Heart right ventricle (tissue), 16 donors: ENCODE results near the gene TMEM62. TPM values are rescaled to one million over a fixed set of nuclear protein-coding genes. Genes with fewer than 3 reads are reported as not detected.

Source experiments
- ATAC-seq, 8 donors: fragments of 200-7000 bp; cut with Tn5 transposase; one replicate each; pipeline ENCODE4 v1.9.1; 2020; ENCODE audit warnings: mild to moderate bottlenecking in 8 of 8, moderate library complexity in 8 of 8, moderate number of reproducible peaks in 1 of 8
- DNase-seq, 2 donors: peaks; one replicate each; pipeline ENCODE4 v3.0.0-alpha.2; 2020
- H3K27ac ChIP-seq, 10 donors: fragments of 200-600 bp; sonication (generic) in 2 of 10; one replicate each; pipeline versions ENCODE4 v1.5.0 to v1.8.0; 2020 to 2022; ENCODE audit warnings: mild to moderate bottlenecking in 3 of 10
- H3K27me3 ChIP-seq, 7 donors: fragments of 200-600 bp; one replicate each; pipeline ENCODE4 v1.8.0; 2021 to 2022; ENCODE audit warnings: mild to moderate bottlenecking in 2 of 7
- H3K36me3 ChIP-seq, 9 donors: fragments of 200-600 bp; sonication (generic) in 1 of 9; one replicate each; pipeline versions ENCODE4 v1.5.0 to v1.8.0; 2020 to 2022; ENCODE audit warnings: mild to moderate bottlenecking in 2 of 9
- H3K4me1 ChIP-seq, 9 donors: fragments of 200-600 bp; sonication (generic) in 1 of 9; one replicate each; pipeline versions ENCODE4 v1.5.0 to v1.8.0; 2020 to 2022; ENCODE audit warnings: mild to moderate bottlenecking in 4 of 9
- H3K4me3 ChIP-seq, 10 donors: fragments of 200-600 bp; sonication (generic) in 2 of 10; one replicate each; pipeline versions ENCODE4 v1.5.0 to v1.8.0; 2020 to 2022; ENCODE audit warnings: mild to moderate bottlenecking in 7 of 10, moderate library complexity in 2 of 10
- H3K9me3 ChIP-seq, 11 donors: fragments of 200-600 bp in 10 of 11; sonication (generic) in 2 of 11; one replicate each; pipeline versions ENCODE4 v1.5.0 to v1.8.0; 2013 to 2022; ENCODE audit warnings: mild to moderate bottlenecking in 2 of 11, control low read depth in 1 of 11, moderate library complexity in 1 of 11
- CTCF ChIP-seq, 9 donors: fragments of 200-600 bp; sonication (generic) in 2 of 9; IDR thresholded peaks; one replicate each; pipeline versions ENCODE4 v1.5.0 to v1.8.0; 2021 to 2022; ENCODE audit warnings: antibody characterized with exemption in 9 of 9, mild to moderate bottlenecking in 5 of 9, moderate library complexity in 1 of 9
- WGBS, 2 donors: extraction: QIAGEN DNeasy Blood & Tissue Kit; methylation state at CpG; one replicate each; pipeline ENCODE4 v1.1.7; 2013; ENCODE audit warnings: inconsistent platforms in 1 of 2; 5-methylcytosine and 5-hydroxymethylcytosine counted together
- intact Hi-C, 10 donors: fragments of 100-400 bp; cut with DNase I; formaldehyde crosslinking; loops; one replicate each; pipeline versions ENCODE4 v1.11.1 to v1.14.2; 2022
- polyA plus RNA-seq, 2 donors: library from polyadenylated mRNA; stranded (reverse); fragments of 200-250 nt; gene quantifications; one replicate each; pipeline ENCODE4 v1.2.3, GENCODE V29; 2013
- total RNA-seq, 10 donors: library from RNA; stranded (reverse); fragmentation: NEBNext Ultra II Directional in 3 of 10; extraction: Animal tissue kit (Norgen Biotek cat#: 25700) in 3 of 10; gene quantifications; one replicate each; pipeline versions ENCODE4 v1.2.1 to v1.2.4, GENCODE V29; 2021 to 2023
- donor health status: Arrhythmogenic right ventricular cardiomyopathy.
- donor health status: ischemic (EF 13 %, LVEDD 7.1; RV severe dilation, severe dysfunction).
- donor health status: healthy with polysubstance abuse.
- donor health status: DM: no; HTN: yes; CAD: no.
- donor health status: DM: no; HTN: no; CAD: no.
- donor health status: ischemic (EF 25% LVEDD 6.9; RV normal size, moderate dysfunction).
- donor health status: ischemic (EF 25% LVEDD 5.7; RV mildly dilated, moderate dysfunction).
- donor health status: healthy.
- donor health status: DM: yes; HTN: yes; CAD: no.
- donor health status: Ischemic cardiomyopathy.
- donor health status: ischemic (EF 35%, LVEDD 5.7; RV mildly dilated, moderate dysfunction).
- donor health status: nonischemic (EF 11% LVEDD 7.7; RV severe dilation, severe dysfunction).
- donor health status: DM: yes; HTN: yes; CAD: no.
- donor health status: PGD.
- donor health status: ischemic (EF 29% LVEDD 5.4; RV normal size, mild dysfunction).
- donor health status: nonischemic (EF 23%, LVEDD 6.1; RV moderate dilation, normal function).

Gene TMEM62
- total and polyA plus RNA-seq, 12 donors = 7.6 to 13.9 (median 11.7) TPM

- Histone ChIP-seq H3K4me3 (no peak overlapping the region), H3K27me3 (peaks cover 0 to 26% (median 7%) of the 10 kb centered on the region in 7 donors), H3K9me3 (no peaks in the 10 kb centered on the region), H3K27ac (no peak overlapping the region), H3K36me3 (no peaks in the 10 kb centered on the region), H3K4me1 (peaks cover 0 to 8% (median 7%) of the 10 kb centered on the region in 9 donors)
- 64 to 67% methylated on average over 23 of the region's 23 CpGs for WGBS, 2 donors
- TF ChIP-seq CTCF (IDR thresholded peaks at IDR 0.05) = no peak
- no peak for DNase-seq
- no peak for ATAC-seq
- intact Hi-C loops = loop anchor here in 1 of 10 donors (5.0 kb wide), 1 partner anchor 74 kb away; no protein-coding TSS in a partner anchor
Measured at GRCh38 chr15:43208052-43209002, 74.9 kb downstream of the TMEM62 start.

- peak in 4 of 9 donors; percentile 8 to 27 (median 14) for TF ChIP-seq CTCF (IDR thresholded peaks at IDR 0.05)
- 72 to 74% methylated on average over 13 of the region's 13 CpGs for WGBS, 2 donors
- peak in 3 of 8 donors; percentile 7 to 60 (median 34) for ATAC-seq
- H3K36me3 ChIP-seq = no peaks in the 10 kb centered on the region
- no peak overlapping the region for H3K4me3 ChIP-seq
- peaks cover 0 to 26% (median 7%) of the 10 kb centered on the region in 7 donors for H3K27me3 ChIP-seq
- no peak for DNase-seq
- peaks cover 0 to 4% (median 2%) of the 10 kb centered on the region in 9 donors for H3K4me1 ChIP-seq
- no peak overlapping the region for H3K27ac ChIP-seq
- no peaks in the 10 kb centered on the region for H3K9me3 ChIP-seq
- intact Hi-C loops = loop anchor here in 1 of 10 donors (5.0 kb wide), 1 partner anchor 73 kb away; no protein-coding TSS in a partner anchor
Measured at GRCh38 chr15:43209059-43209824, 75.9 kb downstream of the TMEM62 start.

- intact Hi-C loops = no loop called here
- Histone ChIP-seq H3K27ac (no peak overlapping the region), H3K4me1 (peaks cover 0 to 10% (median 0%) of the 10 kb centered on the region in 9 donors), H3K27me3 (peaks cover 0 to 26% (median 7%) of the 10 kb centered on the region in 7 donors), H3K4me3 (no peak overlapping the region), H3K9me3 (no peaks in the 10 kb centered on the region), H3K36me3 (no peaks in the 10 kb centered on the region)
- TF ChIP-seq CTCF (IDR thresholded peaks at IDR 0.05) = no peak
- WGBS, 2 donors = 87 to 91% methylated on average over 15 of the region's 15 CpGs
- ATAC-seq = no peak
- no peak for DNase-seq
Measured at GRCh38 chr15:43210172-43210745, 76.9 kb downstream of the TMEM62 start.

- H3K9me3 ChIP-seq = no peaks in the 10 kb centered on the region
- peaks cover 0 to 26% (median 7%) of the 10 kb centered on the region in 7 donors for H3K27me3 ChIP-seq
- H3K36me3 ChIP-seq = no peaks in the 10 kb centered on the region
- no peak overlapping the region for H3K27ac ChIP-seq
- DNase-seq (no peak), ATAC-seq (no peak)
- H3K4me3 ChIP-seq = no peak overlapping the region
- H3K4me1 ChIP-seq = peaks cover 0 to 10% (median 0%) of the 10 kb centered on the region in 9 donors
- no peak for TF ChIP-seq CTCF (IDR thresholded peaks at IDR 0.05)
- 75 to 77% methylated on average over 9 of the region's 9 CpGs for WGBS, 2 donors
- intact Hi-C loops = no loop called here
Measured at GRCh38 chr15:43210807-43211206, 77.4 kb downstream of the TMEM62 start.
